ENCODE measurements around the gene LDHAL6B. TPM values are rescaled to one million over a fixed set of nuclear protein-coding genes. Genes with fewer than 3 reads are reported as not detected.

Gene LDHAL6B
- total and polyA plus RNA-seq, 2 of the 8 experiments (the other 6 are each of a cell fraction or from before 2014, with no cell fraction given) = not detected

DNA sequence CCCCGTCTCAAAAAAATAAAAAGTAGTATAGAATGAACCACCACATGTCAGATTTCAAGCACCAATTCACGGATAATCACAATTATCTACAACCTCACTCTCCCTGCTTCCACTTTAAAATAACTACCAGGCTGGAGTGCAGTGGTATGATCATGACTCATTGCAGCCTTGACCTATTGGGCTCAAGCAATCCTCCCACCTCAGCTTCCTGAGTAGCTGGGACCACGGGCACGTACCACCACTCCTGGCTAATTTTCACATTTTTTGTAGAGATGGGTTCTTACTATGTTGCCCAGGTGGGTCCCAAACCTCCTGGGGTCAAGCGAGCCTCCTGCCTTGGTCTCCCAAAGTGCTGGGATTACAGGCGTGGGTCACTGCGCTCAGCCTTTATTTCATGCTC lies 38.1 kb upstream of the LDHAL6B start (continued):
- TF ChIP-seq CHD7 (IDR thresholded peaks at IDR 0.05; ENCODE audit: insufficient replicate concordance, low read length) = no peak
- no peak for TF ChIP-seq TBP (IDR thresholded peaks at IDR 0.05; ENCODE audit: low read depth, low read length)
- TF ChIP-seq RBBP5 (IDR thresholded peaks at IDR 0.05; ENCODE audit: borderline replicate concordance, low read depth, low read length) = no peak
- TF ChIP-seq CEBPB (IDR thresholded peaks at IDR 0.05; ENCODE audit: low read depth, low read length) = no peak
- no peak for TF ChIP-seq CTCF (IDR thresholded peaks at IDR 0.05; ENCODE audit: control extremely low read depth in 1 of 3, insufficient read depth in 1 of 3, low read depth in 1 of 3, low read length in 3 of 3)

All from H1 (cell line).